HFFc6 (cell line): ENCODE data around the gene GOLGA1. TPM values are rescaled to one million over a fixed set of nuclear protein-coding genes. Genes with fewer than 3 reads are reported as not detected.

Source experiments
- DNase-seq: peaks from one replicate; pipeline ENCODE4 v3.0.0-alpha.2; 2018
- H3K27ac Mint-ChIP-seq: 2 replicates; pipeline ENCODE4 v1.8.0; 2020; ENCODE audit warnings: mild to moderate bottlenecking, mixed read lengths
- H3K27me3 Mint-ChIP-seq: 2 replicates; pipeline ENCODE4 v1.8.0; 2021; ENCODE audit warnings: mild to moderate bottlenecking, moderate library complexity, mixed read lengths; ENCODE audit not compliant: insufficient read depth
- H3K36me3 Mint-ChIP-seq: 2 replicates; pipeline ENCODE4 v1.8.0; 2021; ENCODE audit warnings: low read depth, mixed read lengths
- H3K4me1 Mint-ChIP-seq: 2 replicates; pipeline ENCODE4 v1.8.0; 2020; ENCODE audit warnings: low read depth, mixed read lengths
- H3K4me3 Mint-ChIP-seq: 2 replicates; pipeline ENCODE4 v1.8.0; 2020; ENCODE audit warnings: mild to moderate bottlenecking, moderate library complexity, mixed read lengths
- H3K9me3 Mint-ChIP-seq: 2 replicates; pipeline ENCODE4 v1.8.0; 2020; ENCODE audit warnings: mild to moderate bottlenecking, mixed read lengths
- CTCF ChIP-seq: fragments of 200-600 bp; sonication (generic); IDR thresholded peaks from 2 replicates; pipeline ENCODE4 v1.5.0; 2021; ENCODE audit warnings: antibody characterized with exemption, mild to moderate bottlenecking
- total RNA-seq, 6 experiments: library from RNA; stranded (reverse); fragmentation: NEBNext Ultra II Directional; extraction: Animal tissue kit (Norgen Biotek cat#: 25700); gene quantifications; 2 replicates in 1 of 6; 3 replicates in 5 of 6; pipeline ENCODE4 v1.2.3, GENCODE V29; 2021

Gene GOLGA1
- total RNA-seq, 6 experiments from 2014 or later, result 17.4 to 23.2 (median 20.2) TPM

DNA sequence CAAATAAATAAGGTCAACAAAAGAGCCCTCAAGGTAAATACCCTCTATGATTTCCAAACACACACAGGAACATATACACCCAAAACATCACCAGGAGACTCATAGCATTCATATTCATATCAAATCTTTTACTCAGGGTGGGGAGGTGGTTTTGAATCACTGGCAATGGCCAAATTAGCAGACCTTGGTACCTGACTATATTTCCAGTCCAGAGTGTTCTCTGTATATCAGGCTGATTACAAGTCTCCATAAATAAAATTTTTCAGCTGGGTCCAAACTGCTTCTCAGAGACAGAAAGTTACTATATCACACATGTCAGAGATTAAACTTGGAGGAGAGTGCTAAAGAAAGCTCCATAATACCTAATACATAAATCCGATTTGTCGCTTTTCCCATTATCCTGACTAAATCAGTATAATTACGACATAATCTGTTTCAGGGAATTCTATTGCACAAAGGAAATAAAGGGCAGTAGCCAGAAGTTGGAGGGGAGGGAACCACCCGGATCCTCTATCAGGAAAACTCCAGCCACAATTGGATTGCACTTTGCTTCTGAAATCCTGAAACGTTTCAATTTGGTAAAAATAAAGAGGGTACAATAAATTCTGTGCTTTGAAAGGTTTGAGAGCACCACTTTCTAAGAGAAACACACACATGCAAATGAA is 7.0 kb upstream of the GOLGA1 start:
- peaks cover 4% of the 10 kb centered on the region; the same call in 1 of the 2 replicates for H3K36me3 Mint-ChIP-seq
- no peaks in the 10 kb centered on the region for H3K9me3 Mint-ChIP-seq
- H3K27me3 Mint-ChIP-seq, result no peaks in the 10 kb centered on the region
- H3K4me3 Mint-ChIP-seq, result no peak overlapping the region
- peaks cover 3% of the 10 kb centered on the region for H3K4me1 Mint-ChIP-seq
- no peak overlapping the region for H3K27ac Mint-ChIP-seq
- TF ChIP-seq CTCF, result no peak
- no peak for DNase-seq

DNA sequence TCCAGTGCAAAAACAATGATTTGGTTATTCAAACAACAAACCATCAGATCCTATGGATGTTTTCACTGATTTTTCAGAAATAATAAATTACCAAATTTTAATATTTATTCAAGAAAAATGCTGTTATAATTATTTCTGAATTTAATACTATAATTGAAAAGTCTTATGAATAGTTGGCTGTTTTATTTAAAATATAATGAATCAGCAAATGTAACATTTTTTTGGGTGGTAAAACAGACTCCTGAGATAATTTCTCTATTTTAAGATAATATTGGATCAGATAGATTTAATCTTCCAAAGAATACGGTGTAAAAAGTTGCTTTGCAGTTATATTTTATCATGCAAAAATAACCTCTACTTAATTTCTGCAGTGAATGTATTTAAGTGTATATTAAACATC is 5.3 kb upstream of the GOLGA1 start:
- no peak for DNase-seq
- H3K9me3 Mint-ChIP-seq, result no peaks in the 10 kb centered on the region
- TF ChIP-seq CTCF, result no peak
- H3K4me3 Mint-ChIP-seq, result no peak overlapping the region
- H3K4me1 Mint-ChIP-seq, result peaks cover 17% of the 10 kb centered on the region
- H3K36me3 Mint-ChIP-seq, result peaks cover 9% of the 10 kb centered on the region; the same call in 1 of the 2 replicates
- peaks cover 2% of the 10 kb centered on the region for H3K27me3 Mint-ChIP-seq
- no peak overlapping the region for H3K27ac Mint-ChIP-seq

- Mint-ChIP-seq H3K9me3 (no peaks in the 10 kb centered on the region), H3K4me3 (peak overlapping the region; percentile 93), H3K27me3 (peaks cover 2% of the 10 kb centered on the region), H3K36me3 (peaks cover 10% of the 10 kb centered on the region), H3K27ac (peak overlapping the region; percentile 97), H3K4me1 (peaks cover 30% of the 10 kb centered on the region)
- TF ChIP-seq CTCF, result peak; percentile 36
- DNase-seq, result peak; percentile 20
Measured at GRCh38 chr9:124941679-124942561, 1.0 kb upstream of the GOLGA1 start.

DNA sequence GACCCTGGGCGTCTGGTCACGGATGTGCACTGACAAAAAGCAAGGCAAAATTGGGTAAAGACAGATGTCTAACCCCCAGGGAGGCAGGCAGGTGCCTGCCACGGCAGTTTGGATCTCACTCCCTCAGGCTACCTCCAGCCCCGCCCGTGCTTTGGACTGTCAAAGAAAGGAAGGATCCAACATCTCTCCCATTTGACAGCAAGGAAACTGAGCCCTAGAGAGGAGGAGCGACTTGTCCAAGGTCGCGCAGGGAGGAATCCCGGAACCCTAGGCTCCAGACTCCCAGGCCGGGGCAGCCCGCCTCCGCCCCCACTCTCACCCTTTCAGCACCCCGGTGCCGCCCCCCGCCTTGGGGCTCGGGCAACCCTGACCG is 376 bp downstream of the GOLGA1 start:
- Mint-ChIP-seq H3K4me1 (peaks cover 30% of the 10 kb centered on the region), H3K4me3 (peak overlapping the region; percentile 93), H3K27ac (peak overlapping the region; percentile 78), H3K36me3 (peaks cover 18% of the 10 kb centered on the region), H3K27me3 (peaks cover 2% of the 10 kb centered on the region), H3K9me3 (no peaks in the 10 kb centered on the region)
- TF ChIP-seq CTCF, result no peak
- DNase-seq, result no peak

GRCh38 chr9:124939944-124940343 is 939 bp downstream of the GOLGA1 start:
- Mint-ChIP-seq H3K9me3 (no peaks in the 10 kb centered on the region), H3K27me3 (peaks cover 2% of the 10 kb centered on the region), H3K4me3 (peak overlapping the region; percentile 93), H3K27ac (peak overlapping the region; percentile 78), H3K4me1 (peaks cover 31% of the 10 kb centered on the region), H3K36me3 (peaks cover 19% of the 10 kb centered on the region)
- TF ChIP-seq CTCF, result no peak
- no peak for DNase-seq
